Cardiac muscle cell (in vitro differentiated cells and primary cell): ENCODE results near the gene ELF2. TPM values are rescaled to one million over a fixed set of nuclear protein-coding genes. Genes with fewer than 3 reads are reported as not detected.

Source experiments
- DNase-seq, 2 donors: peaks; one replicate each; pipeline versions ENCODE4 v3.0.0 to v3.0.0-alpha.2; 2010 to 2017; ENCODE audit warnings: low read depth in 1 of 2, low spot score in 1 of 2
- H3K27ac ChIP-seq: fragments of 200-600 bp; sonication (generic); 2 replicates; pipeline ENCODE4 v1.5.1; 2016
- H3K27me3 ChIP-seq: fragments of 200-600 bp; sonication (generic); 2 replicates; pipeline ENCODE4 v1.6.0; 2016; ENCODE audit warnings: control low read depth
- H3K36me3 ChIP-seq: fragments of 200-600 bp; sonication (generic); 2 replicates; pipeline ENCODE4 v1.5.1; 2016; ENCODE audit warnings: control low read depth
- H3K4me1 ChIP-seq: fragments of 200-600 bp; sonication (generic); 2 replicates; pipeline ENCODE4 v1.8.1; 2017; ENCODE audit warnings: low read depth, mild to moderate bottlenecking, mixed run types
- H3K4me3 ChIP-seq: fragments of 200-600 bp; sonication (generic); 2 replicates; pipeline ENCODE4 v1.5.1; 2016; ENCODE audit warnings: mild to moderate bottlenecking
- H3K9me3 ChIP-seq: fragments of 200-600 bp; sonication (generic); 2 replicates; pipeline ENCODE4 v1.5.1; 2017; ENCODE audit warnings: low read depth, mild to moderate bottlenecking, control low read depth
- polyA plus RNA-seq: library from polyadenylated mRNA; unstranded; fragments of >200 nt; fragmentation: Nextera tagmentation; extraction: Ambion mirVana; gene quantifications from 2 replicates; pipeline ENCODE4 v1.2.1, GENCODE V29; 2016
- total RNA-seq: library from RNA; depleted of rRNA; stranded (reverse); fragments of >200 nt; gene quantifications from 2 replicates; pipeline ENCODE4 v1.2.3, GENCODE V29; 2016
- TF ChIP-seq, protein P1 (sequence below): IDR thresholded peaks from 2 replicates; pipeline ENCODE4 v1.5.1; 2012; ENCODE audit warnings: low read depth, mild to moderate bottlenecking, low read length

The ELF2 gene
- total and polyA plus RNA-seq, 2 experiments from 2014 or later: 45.7 to 57.5 TPM

DNA sequence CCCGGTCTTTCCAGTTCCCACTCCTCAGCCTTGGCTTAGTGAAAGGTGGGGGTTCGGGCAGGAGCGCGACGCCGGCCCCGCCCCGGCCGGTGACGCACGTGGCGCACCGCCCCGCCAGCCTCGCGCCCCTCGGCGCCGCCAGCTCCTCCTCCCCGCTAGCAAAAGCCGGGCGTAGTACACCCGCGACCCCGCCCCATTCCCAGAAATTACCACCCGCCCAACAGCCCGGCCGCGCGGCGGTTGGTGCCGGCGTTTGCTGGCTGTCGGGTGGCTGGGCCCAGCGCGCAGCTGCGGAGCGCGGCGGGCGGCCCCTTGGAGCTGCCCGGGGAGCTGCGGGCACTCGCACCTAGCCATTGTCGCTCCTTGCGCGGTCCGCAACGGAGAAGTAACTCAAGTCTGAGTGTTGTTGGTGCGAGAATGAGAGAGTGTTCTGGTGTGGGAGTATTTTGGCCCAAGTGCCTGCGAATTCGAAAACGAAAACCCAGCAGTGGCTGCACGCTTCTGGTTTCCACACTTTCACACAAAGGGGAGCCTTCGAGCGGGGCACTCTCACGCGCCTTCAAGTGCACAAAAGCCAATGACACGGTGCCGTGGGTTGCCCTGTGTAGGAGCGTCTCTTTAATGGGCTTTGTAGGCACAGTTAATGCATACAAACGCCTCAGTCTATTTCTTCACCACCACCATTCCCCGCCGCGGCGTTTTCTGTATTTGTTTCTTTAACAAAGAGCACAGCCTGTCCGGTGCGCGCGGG, 1.0 kb upstream of the ELF2 start:
- peak overlapping the region; percentile 93 for H3K27ac ChIP-seq
- DNase-seq: peak; percentile 97
- TF ChIP-seq, protein P1, sequence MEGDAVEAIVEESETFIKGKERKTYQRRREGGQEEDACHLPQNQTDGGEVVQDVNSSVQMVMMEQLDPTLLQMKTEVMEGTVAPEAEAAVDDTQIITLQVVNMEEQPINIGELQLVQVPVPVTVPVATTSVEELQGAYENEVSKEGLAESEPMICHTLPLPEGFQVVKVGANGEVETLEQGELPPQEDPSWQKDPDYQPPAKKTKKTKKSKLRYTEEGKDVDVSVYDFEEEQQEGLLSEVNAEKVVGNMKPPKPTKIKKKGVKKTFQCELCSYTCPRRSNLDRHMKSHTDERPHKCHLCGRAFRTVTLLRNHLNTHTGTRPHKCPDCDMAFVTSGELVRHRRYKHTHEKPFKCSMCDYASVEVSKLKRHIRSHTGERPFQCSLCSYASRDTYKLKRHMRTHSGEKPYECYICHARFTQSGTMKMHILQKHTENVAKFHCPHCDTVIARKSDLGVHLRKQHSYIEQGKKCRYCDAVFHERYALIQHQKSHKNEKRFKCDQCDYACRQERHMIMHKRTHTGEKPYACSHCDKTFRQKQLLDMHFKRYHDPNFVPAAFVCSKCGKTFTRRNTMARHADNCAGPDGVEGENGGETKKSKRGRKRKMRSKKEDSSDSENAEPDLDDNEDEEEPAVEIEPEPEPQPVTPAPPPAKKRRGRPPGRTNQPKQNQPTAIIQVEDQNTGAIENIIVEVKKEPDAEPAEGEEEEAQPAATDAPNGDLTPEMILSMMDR: no peak
- no peaks in the 10 kb centered on the region for H3K9me3 ChIP-seq
- no peaks in the 10 kb centered on the region for H3K27me3 ChIP-seq
- H3K36me3 ChIP-seq: no peaks in the 10 kb centered on the region
- H3K4me3 ChIP-seq: peak overlapping the region; percentile 70
- H3K4me1 ChIP-seq: peaks cover 5% of the 10 kb centered on the region

GRCh38 chr4:139176302-139177048, 543 bp downstream of the ELF2 start:
- TF ChIP-seq, protein P1: no peak
- H3K27ac ChIP-seq: peak overlapping the region; percentile 93
- H3K4me1 ChIP-seq: peaks cover 5% of the 10 kb centered on the region
- H3K27me3 ChIP-seq: no peaks in the 10 kb centered on the region
- peak overlapping the region; percentile 70 for H3K4me3 ChIP-seq
- no peaks in the 10 kb centered on the region for H3K36me3 ChIP-seq
- DNase-seq: peak; percentile 81 to 86
- no peaks in the 10 kb centered on the region for H3K9me3 ChIP-seq

DNA sequence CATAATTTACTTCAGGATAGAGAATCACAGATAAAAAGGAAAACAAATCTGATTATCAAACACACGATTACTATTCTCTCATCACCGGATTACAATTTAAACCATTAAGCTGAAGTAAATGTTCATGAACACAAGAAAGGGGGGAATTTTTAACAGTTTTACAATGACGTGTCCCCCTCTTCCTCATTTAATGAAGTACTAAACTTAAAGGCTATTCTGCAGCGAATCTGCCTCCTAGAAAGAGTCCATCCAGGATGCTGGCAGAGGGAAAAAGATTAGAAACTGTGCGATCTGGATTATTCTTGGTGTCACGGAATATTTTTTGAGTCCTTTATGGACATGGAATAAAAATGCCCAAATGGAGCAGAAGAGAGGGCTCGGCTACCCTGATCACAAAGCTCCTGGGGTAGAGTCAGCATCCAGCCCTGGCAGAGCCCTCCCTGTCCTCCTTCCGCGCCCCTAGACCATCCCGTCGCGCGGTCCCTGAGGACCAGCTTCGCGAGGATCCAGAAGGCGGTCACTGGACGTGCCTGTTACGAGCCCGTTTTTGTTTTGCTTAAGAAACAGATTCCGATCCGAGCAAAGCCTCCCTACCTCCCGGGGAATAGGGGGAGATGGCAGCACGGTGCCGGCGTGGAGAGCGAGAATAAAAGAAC, 1.2 kb downstream of the ELF2 start:
- DNase-seq: no peak
- TF ChIP-seq, protein P1: no peak
- Histone ChIP-seq H3K4me3 (peak overlapping the region; percentile 70), H3K4me1 (peaks cover 5% of the 10 kb centered on the region), H3K27ac (peak overlapping the region; percentile 93), H3K27me3 (no peaks in the 10 kb centered on the region), H3K9me3 (no peaks in the 10 kb centered on the region), H3K36me3 (no peaks in the 10 kb centered on the region)

- no peaks in the 10 kb centered on the region for H3K27me3 ChIP-seq
- peaks cover 11% of the 10 kb centered on the region for H3K4me1 ChIP-seq
- H3K9me3 ChIP-seq: no peaks in the 10 kb centered on the region
- H3K36me3 ChIP-seq: no peaks in the 10 kb centered on the region
- no peak overlapping the region for H3K27ac ChIP-seq
- TF ChIP-seq, protein P1: no peak
- peak in 1 of 2 donors; percentile 56 for DNase-seq
- H3K4me3 ChIP-seq: no peak overlapping the region
These were observed 4.9 kb downstream of the ELF2 start for GRCh38 chr4:139171876-139172691.

DNA sequence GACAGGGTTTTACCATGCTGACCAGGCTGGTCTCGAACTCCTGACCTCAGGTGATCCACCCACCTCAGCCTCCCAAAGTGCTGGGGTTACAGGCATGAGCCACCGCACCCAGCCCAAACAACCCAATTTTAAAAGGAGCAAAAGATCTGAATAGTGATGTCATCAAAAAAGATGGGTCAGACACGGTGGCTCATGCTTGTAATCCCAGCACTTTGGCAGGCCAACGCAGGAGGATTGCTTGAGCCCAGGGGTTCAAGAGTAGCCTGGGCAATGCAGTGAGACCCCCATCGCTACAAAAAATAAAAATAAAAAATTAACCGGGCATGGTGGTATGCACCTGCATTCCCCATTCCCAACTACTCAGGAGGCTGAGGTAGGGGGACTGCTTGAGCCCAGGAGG, 6.1 kb downstream of the ELF2 start:
- H3K4me3 ChIP-seq: no peak overlapping the region
- no peaks in the 10 kb centered on the region for H3K27me3 ChIP-seq
- no peaks in the 10 kb centered on the region for H3K36me3 ChIP-seq
- no peak for DNase-seq
- H3K9me3 ChIP-seq: no peaks in the 10 kb centered on the region
- TF ChIP-seq, protein P1: no peak
- no peak overlapping the region for H3K27ac ChIP-seq
- H3K4me1 ChIP-seq: peaks cover 11% of the 10 kb centered on the region
